Measurements from ENCODE around the gene WWOX.

DNA sequence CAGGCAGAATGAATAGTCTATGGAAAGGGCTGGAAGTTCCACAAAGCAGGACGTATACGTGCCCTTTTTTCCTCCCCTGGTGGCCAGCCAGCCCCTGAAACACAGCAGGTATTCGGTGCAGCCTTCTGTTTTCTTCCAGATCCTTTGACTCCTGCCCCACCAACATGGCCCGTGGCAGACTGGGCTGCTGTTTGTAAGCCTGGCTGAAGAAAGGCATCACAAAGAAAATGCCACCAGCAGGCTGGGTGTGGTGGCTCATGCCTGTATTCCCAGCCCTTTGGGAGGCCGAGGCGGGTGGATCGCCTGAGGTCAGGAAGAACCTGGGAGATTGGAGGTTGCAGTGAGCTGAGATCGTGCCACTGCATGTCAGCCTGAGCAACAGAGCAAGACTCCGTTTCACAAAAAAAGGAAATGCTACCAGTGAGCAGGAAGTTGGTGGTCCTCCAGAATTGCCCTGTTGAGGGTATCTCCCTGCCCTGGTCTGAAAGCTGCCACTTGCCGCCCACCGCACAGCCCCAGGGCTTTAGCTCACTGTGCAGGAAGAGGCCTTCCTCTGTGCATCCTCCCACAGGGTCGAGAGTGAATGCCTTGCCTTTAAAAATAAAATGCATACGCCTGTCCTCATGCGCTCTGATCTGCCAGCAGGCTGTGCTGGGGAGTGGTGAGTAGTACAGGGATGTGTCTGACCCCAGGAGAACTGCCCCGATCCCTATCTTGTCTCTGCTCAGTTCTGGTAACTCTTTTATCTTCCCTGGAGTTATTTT lies 913.4 kb downstream of the WWOX start:
- no peak for TF ChIP-seq EZH2 (IDR thresholded peaks at IDR 0.05)
- no peak for TF ChIP-seq POLR2AphosphoS5 (IDR thresholded peaks at IDR 0.05; ENCODE audit: borderline replicate concordance, low read depth, low read length)
- no peak for TF ChIP-seq FOXP2 (optimal IDR thresholded peaks at IDR 0.05; ENCODE audit: control extremely low read depth, extremely low read length, insufficient read depth)

All from SK-N-MC (cell line).